Kasumi-1 (cell line): ENCODE measurements around the gene VAT1.

ENCODE experiments used
- DNase-seq, 2 experiments: peaks; one replicate each; lab custom pipeline; 2025; lab: John Stamatoyannopoulos, UW

The VAT1 gene

GRCh38 chr17:43027091-43028032 lies 5.2 kb upstream of the VAT1 start:
- DNase-seq: no peak

- DNase-seq: no peak
Measured at GRCh38 chr17:43026595-43026994, 4.4 kb upstream of the VAT1 start.

- no peak for DNase-seq
Measured at GRCh38 chr17:43025766-43026537, 3.8 kb upstream of the VAT1 start.

- no peak for DNase-seq
Measured at GRCh38 chr17:43025290-43025657, 3.1 kb upstream of the VAT1 start.

- DNase-seq: peak; percentile 98 to 99
Measured at GRCh38 chr17:43024407-43025289, 2.5 kb upstream of the VAT1 start, which contains the start of gene RND2. Gene RND2 (plus strand): TSS chr17:43025231. CDS start chr17:43025348, 117 bp downstream.

- peak; percentile 21 to 27 for DNase-seq
Measured at GRCh38 chr17:43020789-43021740, 1.1 kb downstream of the VAT1 start.

- no peak for DNase-seq
Measured at GRCh38 chr17:43020030-43020621, 2.1 kb downstream of the VAT1 start.

- DNase-seq: no peak
Measured at GRCh38 chr17:43019418-43019817, 2.8 kb downstream of the VAT1 start.

GRCh38 chr17:43018932-43019331 lies 3.3 kb downstream of the VAT1 start:
- DNase-seq: peak in 1 of 2 experiments; percentile 10

GRCh38 chr17:43018008-43018853 lies 4.0 kb downstream of the VAT1 start:
- DNase-seq: no peak

- DNase-seq: no peak
Measured at GRCh38 chr17:43016216-43016615, 6.0 kb downstream of the VAT1 start.

- DNase-seq: no peak
Measured at GRCh38 chr17:43015579-43015978, 6.6 kb downstream of the VAT1 start.

GRCh38 chr17:43014649-43015542 lies 7.3 kb downstream of the VAT1 start:
- no peak for DNase-seq

GRCh38 chr17:43014020-43014648 lies 8.1 kb downstream of the VAT1 start:
- DNase-seq: peak in 1 of 2 experiments; percentile 23

GRCh38 chr17:43013296-43013695 lies 8.9 kb downstream of the VAT1 start:
- no peak for DNase-seq

GRCh38 chr17:43011728-43012472 lies 10.3 kb downstream of the VAT1 start:
- no peak for DNase-seq

GRCh38 chr17:43010667-43011308 lies 11.4 kb downstream of the VAT1 start:
- DNase-seq: no peak
